AG09309 (cell line): ENCODE measurements around the gene TJAP1.
"Not testable (repeated sequence)": the region's sequence is repeated elsewhere in the genome, so short reads cannot be mapped to it uniquely, and the experiment has no call there.

Experiments
- DNase-seq: peaks from one replicate; pipeline ENCODE4 v3.0.0-alpha.2; 2010; ENCODE audit warnings: low read depth
- H3K4me3 ChIP-seq: 2 replicates; pipeline ENCODE4 v1.5.1; 2011; ENCODE audit warnings: mild to moderate bottlenecking, low read depth, low read length, moderate library complexity; ENCODE audit not compliant: control insufficient read depth
- TF ChIP-seq, protein P1 (sequence below): IDR thresholded peaks from 2 replicates; pipeline ENCODE4 v1.5.1; 2011; ENCODE audit warnings: mild to moderate bottlenecking, low read depth, low read length, inconsistent platforms; ENCODE audit not compliant: insufficient read depth, control insufficient read depth; ENCODE audit errors: missing control alignments

Gene TJAP1

DNA sequence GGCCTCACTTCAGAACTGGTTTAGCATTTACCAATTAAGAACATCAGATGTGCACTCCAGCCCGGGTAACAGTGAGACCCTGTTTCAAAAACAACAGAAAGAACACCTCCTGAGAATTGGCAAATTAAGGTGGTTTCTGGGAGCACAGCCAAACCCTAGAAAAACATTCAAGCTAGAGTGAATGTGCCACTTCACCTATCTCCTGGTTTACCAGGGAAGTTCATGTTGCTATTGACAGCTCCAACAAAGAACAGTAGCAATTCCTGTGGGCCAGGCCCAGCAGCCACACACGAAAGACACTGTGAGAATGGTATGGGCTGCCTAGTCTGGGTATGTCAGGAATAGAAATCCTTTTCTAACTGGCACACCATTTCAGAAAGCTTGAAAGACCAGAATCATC lies 44.5 kb downstream of the TJAP1 start:
- no peak for DNase-seq
- TF ChIP-seq, protein P1, sequence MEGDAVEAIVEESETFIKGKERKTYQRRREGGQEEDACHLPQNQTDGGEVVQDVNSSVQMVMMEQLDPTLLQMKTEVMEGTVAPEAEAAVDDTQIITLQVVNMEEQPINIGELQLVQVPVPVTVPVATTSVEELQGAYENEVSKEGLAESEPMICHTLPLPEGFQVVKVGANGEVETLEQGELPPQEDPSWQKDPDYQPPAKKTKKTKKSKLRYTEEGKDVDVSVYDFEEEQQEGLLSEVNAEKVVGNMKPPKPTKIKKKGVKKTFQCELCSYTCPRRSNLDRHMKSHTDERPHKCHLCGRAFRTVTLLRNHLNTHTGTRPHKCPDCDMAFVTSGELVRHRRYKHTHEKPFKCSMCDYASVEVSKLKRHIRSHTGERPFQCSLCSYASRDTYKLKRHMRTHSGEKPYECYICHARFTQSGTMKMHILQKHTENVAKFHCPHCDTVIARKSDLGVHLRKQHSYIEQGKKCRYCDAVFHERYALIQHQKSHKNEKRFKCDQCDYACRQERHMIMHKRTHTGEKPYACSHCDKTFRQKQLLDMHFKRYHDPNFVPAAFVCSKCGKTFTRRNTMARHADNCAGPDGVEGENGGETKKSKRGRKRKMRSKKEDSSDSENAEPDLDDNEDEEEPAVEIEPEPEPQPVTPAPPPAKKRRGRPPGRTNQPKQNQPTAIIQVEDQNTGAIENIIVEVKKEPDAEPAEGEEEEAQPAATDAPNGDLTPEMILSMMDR, result no peak
- H3K4me3 ChIP-seq, result no peak overlapping the region

DNA sequence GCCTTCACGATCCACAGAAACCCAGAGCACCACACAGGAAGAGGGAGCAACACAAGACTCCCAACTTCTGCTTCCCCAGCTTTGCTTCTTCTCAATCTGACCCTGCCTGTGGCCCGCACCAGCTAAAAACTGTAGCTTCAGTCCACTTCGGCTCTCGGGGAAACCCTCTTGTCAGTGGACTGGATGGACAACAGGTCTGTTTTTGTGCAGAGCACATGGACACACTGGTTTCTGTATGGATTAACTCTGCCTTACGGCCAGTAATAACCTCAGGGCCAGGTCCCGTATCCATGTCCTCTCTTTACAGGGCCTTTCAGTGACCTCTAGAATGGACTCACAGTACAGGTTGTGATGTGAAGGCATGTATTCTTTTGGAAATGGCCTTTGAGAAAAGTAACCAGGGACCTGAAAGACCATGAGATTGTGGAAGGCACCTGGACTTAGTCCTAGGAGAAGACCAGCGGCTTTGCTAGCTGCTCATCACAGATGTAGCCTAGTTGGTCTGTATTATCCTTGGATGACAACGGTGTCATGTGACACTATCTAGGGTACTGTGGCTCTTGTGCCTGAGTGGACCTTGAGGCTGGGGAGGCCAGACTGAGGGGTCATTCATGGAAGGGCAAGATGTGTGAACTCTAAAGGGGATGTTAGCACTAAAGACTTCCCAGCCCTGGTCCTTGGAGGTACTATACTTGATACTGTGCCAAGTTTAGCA lies 45.3 kb downstream of the TJAP1 start:
- H3K4me3 ChIP-seq, result no peak overlapping the region
- TF ChIP-seq, protein P1, result no peak
- no peak for DNase-seq

DNA sequence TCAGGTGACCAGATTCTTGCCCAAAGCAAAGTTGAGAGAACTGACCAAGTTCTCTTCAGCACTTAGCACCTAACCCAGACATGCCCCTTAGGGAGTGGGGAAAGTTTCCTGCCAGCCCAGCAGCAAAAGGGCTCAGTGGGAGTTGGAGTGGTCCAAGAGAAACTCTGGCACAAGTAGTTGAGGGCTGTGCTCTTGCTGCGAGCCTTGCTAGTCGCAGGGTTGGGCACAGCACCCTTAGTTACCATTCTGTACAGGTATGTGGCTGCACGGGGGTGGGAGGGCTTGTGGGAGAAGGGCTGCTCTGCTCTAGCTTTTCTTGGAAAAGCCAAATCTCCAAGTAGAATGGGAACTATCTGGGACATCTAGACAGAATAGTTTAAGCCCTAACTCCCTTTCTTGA lies 45.9 kb downstream of the TJAP1 start:
- no peak overlapping the region for H3K4me3 ChIP-seq
- TF ChIP-seq, protein P1, result no peak
- no peak for DNase-seq

- TF ChIP-seq, protein P1, result no peak
- no peak overlapping the region for H3K4me3 ChIP-seq
- DNase-seq, result no peak
These were observed 47.2 kb downstream of the TJAP1 start for GRCh38 chr6:43524483-43524961.

DNA sequence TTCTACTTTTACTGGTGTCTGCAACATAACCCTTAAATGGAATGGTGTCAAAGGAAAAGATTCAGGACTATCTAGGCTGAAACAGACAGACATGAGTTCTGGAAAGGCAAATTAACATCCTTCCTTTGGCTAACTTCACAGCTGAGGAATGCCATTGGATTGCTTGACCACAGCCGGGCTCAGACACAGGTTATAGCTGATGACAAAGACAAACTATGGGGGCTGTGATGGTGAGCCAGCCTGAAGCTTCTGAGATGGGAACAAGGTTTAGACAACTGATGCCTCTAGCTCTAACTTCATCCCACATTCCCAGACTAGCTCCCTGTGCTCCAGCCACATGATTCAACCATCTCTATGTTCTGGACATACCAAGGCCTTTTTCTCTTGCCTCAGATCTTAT lies 54.8 kb downstream of the TJAP1 start:
- no peak overlapping the region for H3K4me3 ChIP-seq
- DNase-seq, result no peak
- TF ChIP-seq, protein P1, result no peak

- H3K4me3 ChIP-seq, DNase-seq: not testable (repeated sequence)
These were observed 61.6 kb downstream of the TJAP1 start for GRCh38 chr6:43538986-43539385.

DNA sequence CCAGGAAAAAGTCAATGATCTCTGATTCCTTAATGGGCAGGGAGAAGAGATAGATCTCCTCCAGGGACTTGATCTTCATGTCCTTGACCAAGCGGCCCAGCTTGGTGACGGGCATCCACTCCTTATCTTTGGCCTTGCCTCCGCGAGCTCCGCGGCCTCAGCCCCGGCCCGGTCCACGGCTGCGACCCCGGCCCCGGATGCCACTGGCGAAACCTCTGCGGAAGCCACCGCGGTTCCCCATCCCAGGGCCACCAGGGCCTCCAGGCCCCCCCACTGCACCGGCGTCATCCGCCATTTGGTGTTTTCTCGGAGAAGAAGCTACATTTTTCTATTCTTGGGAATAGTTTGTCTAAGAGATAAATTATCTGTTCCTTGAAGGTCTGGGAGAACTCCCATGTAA lies 62.0 kb downstream of the TJAP1 start:
- DNase-seq, H3K4me3 ChIP-seq: not testable (repeated sequence)

- H3K4me3 ChIP-seq, result no peak overlapping the region
- no peak for DNase-seq
- TF ChIP-seq, protein P1, result no peak
These were observed 63.1 kb downstream of the TJAP1 start for GRCh38 chr6:43540507-43540906.
